ENCODE measurements around the gene LDHAL6A. TPM values are rescaled to one million over a fixed set of nuclear protein-coding genes. Genes with fewer than 3 reads are reported as not detected.

LDHAL6A gene
- total and polyA plus RNA-seq, 2 of the 13 experiments (the other 11 are each of a cell fraction or from before 2014, with no cell fraction given), result not detected

DNA sequence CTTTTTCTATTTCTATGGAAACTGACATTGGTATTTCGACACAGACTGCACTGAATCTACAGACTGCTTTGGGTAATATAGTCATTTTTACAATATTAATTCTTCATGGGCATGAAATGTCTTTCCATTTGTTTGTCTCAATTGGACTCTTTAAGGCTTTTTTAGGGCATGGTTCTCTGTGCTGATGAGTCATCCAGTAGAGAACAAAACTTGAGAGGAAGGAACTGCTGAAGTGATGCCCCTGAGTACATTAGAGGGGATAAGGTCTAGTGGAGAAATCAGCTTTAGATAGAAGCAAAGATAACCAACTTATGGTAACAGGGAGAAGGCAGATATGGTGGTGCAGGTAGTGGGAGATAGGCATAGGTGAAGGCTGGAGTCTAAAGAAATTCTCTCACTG is 46.0 kb downstream of the LDHAL6A start:
- Histone ChIP-seq H2AFZ (ENCODE audit: low read length) (no peak overlapping the region), H3K4me2 (ENCODE audit: low read depth, low read length) (no peak overlapping the region), H3K27ac (ENCODE audit: extremely low read length, insufficient read depth, low read length) (no peak overlapping the region), H3K27me3 (ENCODE audit: control insufficient read depth in 1 of 2, insufficient read depth in 2 of 2, low read length in 2 of 2) (no peaks in the 10 kb centered on the region; a peak in 1 of 5 replicates), H3K4me1 (ENCODE audit: insufficient read depth, low read length) (no peaks in the 10 kb centered on the region), H3K4me3 (replicated peaks in 1 of 3; ENCODE audit: insufficient read depth in 1 of 3, low read depth in 2 of 3, low read length in 3 of 3) (no peak overlapping the region), H3K9ac (ENCODE audit: insufficient read depth, low read depth, low read length) (no peak overlapping the region), H4K20me1 (ENCODE audit: insufficient read depth, low read length) (no peaks in the 10 kb centered on the region), H3K9me3 (ENCODE audit: low read length) (no peaks in the 10 kb centered on the region), H3K79me2 (ENCODE audit: insufficient read depth, low read length) (no peaks in the 10 kb centered on the region), H3K36me3 (replicated peaks in 1 of 2; ENCODE audit: control insufficient read depth in 1 of 2, insufficient read depth in 2 of 2, low read length in 2 of 2) (peaks cover 9 to 67% of the 10 kb centered on the region in 2 experiments; a peak in 4 of 5 replicates)
- no peak for TF ChIP-seq ZNF235 (CRISPR knock-in tag; IDR thresholded peaks at IDR 0.05; ENCODE audit: borderline replicate concordance)
- no peak for TF ChIP-seq HNF4A (CRISPR knock-in tag; IDR thresholded peaks at IDR 0.05)
- TF ChIP-seq ZZZ3 (CRISPR knock-in tag; IDR thresholded peaks at IDR 0.05; ENCODE audit: borderline replicate concordance), result no peak
- TF ChIP-seq, protein P1, sequence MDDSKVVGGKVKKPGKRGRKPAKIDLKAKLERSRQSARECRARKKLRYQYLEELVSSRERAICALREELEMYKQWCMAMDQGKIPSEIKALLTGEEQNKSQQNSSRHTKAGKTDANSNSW (CRISPR knock-in tag; IDR thresholded peaks at IDR 0.05; ENCODE audit: borderline replicate concordance), result no peak
- no peak for TF ChIP-seq HNF4G (IDR thresholded peaks at IDR 0.05; ENCODE audit: borderline replicate concordance, low read depth, low read length)
- no peak for TF ChIP-seq HNF4G (CRISPR knock-in tag; IDR thresholded peaks at IDR 0.05; ENCODE audit: borderline replicate concordance, low read depth)
- no peak for TF ChIP-seq ZNF570 (CRISPR knock-in tag; IDR thresholded peaks at IDR 0.05; ENCODE audit: borderline replicate concordance)
- TF ChIP-seq GABPA (IDR thresholded peaks at IDR 0.05; ENCODE audit: low read depth, low read length), result no peak
- TF ChIP-seq GABPA (CRISPR knock-in tag; IDR thresholded peaks at IDR 0.05; ENCODE audit: low read depth), result no peak
- no peak for TF ChIP-seq CCDC6 (CRISPR knock-in tag; IDR thresholded peaks at IDR 0.05)
- TF ChIP-seq ZNF12 (CRISPR knock-in tag; IDR thresholded peaks at IDR 0.05), result no peak
- TF ChIP-seq ZIK1 (CRISPR knock-in tag; IDR thresholded peaks at IDR 0.05; ENCODE audit: borderline replicate concordance, low read depth), result no peak
- WGBS (ENCODE audit: low lambda C conversion rate), result 100% methylated on average over 1 of the region's 1 CpG
- FAIRE-seq (no peak), ATAC-seq (no peak), DNase-seq (ENCODE audit: low spot score) (no peak)
- CTCF ChIA-PET (ENCODE audit: low intra/inter-chr PET ratio, low total read pairs), result no interaction called here
- intact Hi-C loops (cut with micrococcal nuclease; ENCODE audit: unreplicated experiment) (no loop called here), in situ Hi-C loops (cut with HindIII; ENCODE audit: extremely low pct_ligation_motif_present, low pct_unique_long_range_greater_than_20kb) (no loop called here)
- POLR2A ChIA-PET, result no interaction called here
- no TSS peak for BruUV-seq (replicated peaks)

Measured in HepG2 (cell line).